ENCODE data around the gene POLDIP3.

Gene POLDIP3

DNA sequence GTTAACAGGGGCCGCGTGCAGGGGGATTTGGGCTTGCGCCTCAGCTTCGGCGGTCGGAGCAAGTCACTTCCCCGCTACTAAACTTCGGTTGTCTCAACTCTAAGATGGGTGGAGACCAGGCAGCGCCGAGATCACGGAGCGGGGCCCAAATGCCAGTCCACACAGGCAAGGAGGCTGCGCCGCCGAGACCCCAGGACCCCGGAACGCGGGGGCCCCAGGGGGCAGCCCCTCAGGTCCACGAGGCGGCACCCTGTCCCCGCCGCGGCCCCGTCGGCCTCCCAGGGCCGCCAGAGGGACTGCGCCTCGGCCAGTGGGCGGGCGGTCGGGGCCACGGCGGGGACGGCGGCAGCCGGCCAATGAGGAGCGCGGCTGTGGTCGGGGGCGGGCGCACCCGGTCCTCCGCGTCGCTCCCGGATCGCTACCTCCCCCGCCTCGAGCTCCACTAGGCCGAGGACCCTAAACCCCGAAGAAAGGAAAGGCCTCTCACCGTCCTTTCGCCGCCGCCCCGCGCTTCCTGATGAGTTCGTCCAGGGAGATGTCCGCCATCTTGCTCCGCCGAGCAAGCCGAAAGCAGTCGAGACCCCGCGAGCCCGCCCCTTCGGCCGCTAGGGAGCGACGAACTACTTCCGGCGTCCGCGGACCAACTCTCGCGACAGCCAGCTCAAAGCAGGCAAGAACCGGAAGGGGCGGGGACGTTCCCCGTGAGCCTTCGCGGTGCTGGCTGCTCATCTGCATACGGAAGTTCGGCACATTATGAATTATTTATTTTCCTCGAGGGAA lies at the start of gene POLDIP3 (continued):
- no peak for TF ChIP-seq OSR2 (tag by site-specific recombination; IDR thresholded peaks at IDR 0.05)
- no peak for TF ChIP-seq ZNF830 (tag by site-specific recombination; IDR thresholded peaks at IDR 0.05; ENCODE audit: low read depth)
- TF ChIP-seq ZNF114 (tag by site-specific recombination; IDR thresholded peaks at IDR 0.05) = no peak
- TF ChIP-seq ATF2 (tag by site-specific recombination; IDR thresholded peaks at IDR 0.05; ENCODE audit: low read depth) = no peak
- no peak for TF ChIP-seq MEIS1 (CRISPR knock-in tag; IDR thresholded peaks at IDR 0.05; ENCODE audit: borderline replicate concordance)
- peak; percentile 30; the same call in 1 of the 2 replicates for TF ChIP-seq ZNF610 (tag by site-specific recombination; IDR thresholded peaks at IDR 0.05; ENCODE audit: borderline replicate concordance)
- peak; percentile 58; the same call in 1 of the 2 replicates for TF ChIP-seq ZBTB48 (tag by site-specific recombination; IDR thresholded peaks at IDR 0.05)
- TF ChIP-seq ZNF510 (tag by site-specific recombination; IDR thresholded peaks at IDR 0.05; ENCODE audit: insufficient replicate concordance) = no peak
- no peak for TF ChIP-seq ZBTB10 (tag by site-specific recombination; IDR thresholded peaks at IDR 0.05)
- TF ChIP-seq PRDM1 (tag by site-specific recombination; IDR thresholded peaks at IDR 0.05) = 0 out of 2 replicates have a peak, but pooled peaks have one; percentile 35
- no peak for TF ChIP-seq ZNF16 (tag by site-specific recombination; IDR thresholded peaks at IDR 0.05; ENCODE audit: low read depth)
- TF ChIP-seq, protein P1, sequence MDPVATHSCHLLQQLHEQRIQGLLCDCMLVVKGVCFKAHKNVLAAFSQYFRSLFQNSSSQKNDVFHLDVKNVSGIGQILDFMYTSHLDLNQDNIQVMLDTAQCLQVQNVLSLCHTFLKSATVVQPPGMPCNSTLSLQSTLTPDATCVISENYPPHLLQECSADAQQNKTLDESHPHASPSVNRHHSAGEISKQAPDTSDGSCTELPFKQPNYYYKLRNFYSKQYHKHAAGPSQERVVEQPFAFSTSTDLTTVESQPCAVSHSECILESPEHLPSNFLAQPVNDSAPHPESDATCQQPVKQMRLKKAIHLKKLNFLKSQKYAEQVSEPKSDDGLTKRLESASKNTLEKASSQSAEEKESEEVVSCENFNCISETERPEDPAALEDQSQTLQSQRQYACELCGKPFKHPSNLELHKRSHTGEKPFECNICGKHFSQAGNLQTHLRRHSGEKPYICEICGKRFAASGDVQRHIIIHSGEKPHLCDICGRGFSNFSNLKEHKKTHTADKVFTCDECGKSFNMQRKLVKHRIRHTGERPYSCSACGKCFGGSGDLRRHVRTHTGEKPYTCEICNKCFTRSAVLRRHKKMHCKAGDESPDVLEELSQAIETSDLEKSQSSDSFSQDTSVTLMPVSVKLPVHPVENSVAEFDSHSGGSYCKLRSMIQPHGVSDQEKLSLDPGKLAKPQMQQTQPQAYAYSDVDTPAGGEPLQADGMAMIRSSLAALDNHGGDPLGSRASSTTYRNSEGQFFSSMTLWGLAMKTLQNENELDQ (tag by site-specific recombination; IDR thresholded peaks at IDR 0.05; ENCODE audit: low read depth) = no peak
- TF ChIP-seq ZNF366 (tag by site-specific recombination; conservative IDR thresholded peaks at IDR 0.05) = no peak
- TF ChIP-seq ZNF354C (tag by site-specific recombination; IDR thresholded peaks at IDR 0.05; ENCODE audit: borderline replicate concordance, low read depth) = no peak
- no peak for TF ChIP-seq ZNF645 (tag by site-specific recombination; IDR thresholded peaks at IDR 0.05)
- no peak for TF ChIP-seq SCRT2 (tag by site-specific recombination; IDR thresholded peaks at IDR 0.05)
- TF ChIP-seq, protein P2, sequence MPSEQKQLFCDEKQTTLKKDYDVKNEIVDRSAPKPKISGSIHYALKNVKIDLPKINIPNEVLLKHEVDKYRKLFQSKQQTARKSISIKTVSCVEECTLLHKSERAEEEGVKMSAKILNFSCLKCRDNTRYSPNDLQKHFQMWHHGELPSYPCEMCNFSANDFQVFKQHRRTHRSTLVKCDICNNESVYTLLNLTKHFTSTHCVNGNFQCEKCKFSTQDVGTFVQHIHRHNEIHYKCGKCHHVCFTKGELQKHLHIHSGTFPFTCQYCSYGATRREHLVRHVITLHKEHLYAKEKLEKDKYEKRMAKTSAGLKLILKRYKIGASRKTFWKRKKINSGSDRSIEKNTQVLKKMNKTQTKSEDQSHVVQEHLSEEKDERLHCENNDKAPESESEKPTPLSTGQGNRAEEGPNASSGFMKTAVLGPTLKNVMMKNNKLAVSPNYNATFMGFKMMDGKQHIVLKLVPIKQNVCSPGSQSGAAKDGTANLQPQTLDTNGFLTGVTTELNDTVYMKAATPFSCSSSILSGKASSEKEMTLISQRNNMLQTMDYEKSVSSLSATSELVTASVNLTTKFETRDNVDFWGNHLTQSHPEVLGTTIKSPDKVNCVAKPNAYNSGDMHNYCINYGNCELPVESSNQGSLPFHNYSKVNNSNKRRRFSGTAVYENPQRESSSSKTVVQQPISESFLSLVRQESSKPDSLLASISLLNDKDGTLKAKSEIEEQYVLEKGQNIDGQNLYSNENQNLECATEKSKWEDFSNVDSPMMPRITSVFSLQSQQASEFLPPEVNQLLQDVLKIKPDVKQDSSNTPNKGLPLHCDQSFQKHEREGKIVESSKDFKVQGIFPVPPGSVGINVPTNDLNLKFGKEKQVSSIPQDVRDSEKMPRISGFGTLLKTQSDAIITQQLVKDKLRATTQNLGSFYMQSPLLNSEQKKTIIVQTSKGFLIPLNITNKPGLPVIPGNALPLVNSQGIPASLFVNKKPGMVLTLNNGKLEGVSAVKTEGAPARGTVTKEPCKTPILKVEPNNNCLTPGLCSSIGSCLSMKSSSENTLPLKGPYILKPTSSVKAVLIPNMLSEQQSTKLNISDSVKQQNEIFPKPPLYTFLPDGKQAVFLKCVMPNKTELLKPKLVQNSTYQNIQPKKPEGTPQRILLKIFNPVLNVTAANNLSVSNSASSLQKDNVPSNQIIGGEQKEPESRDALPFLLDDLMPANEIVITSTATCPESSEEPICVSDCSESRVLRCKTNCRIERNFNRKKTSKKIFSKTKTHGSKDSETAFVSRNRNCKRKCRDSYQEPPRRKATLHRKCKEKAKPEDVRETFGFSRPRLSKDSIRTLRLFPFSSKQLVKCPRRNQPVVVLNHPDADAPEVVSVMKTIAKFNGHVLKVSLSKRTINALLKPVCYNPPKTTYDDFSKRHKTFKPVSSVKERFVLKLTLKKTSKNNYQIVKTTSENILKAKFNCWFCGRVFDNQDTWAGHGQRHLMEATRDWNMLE (tag by site-specific recombination; conservative IDR thresholded peaks at IDR 0.05; ENCODE audit: low read depth) = peak; percentile 75
- no peak for TF ChIP-seq ZEB2 (tag by site-specific recombination; IDR thresholded peaks at IDR 0.05)
- TF ChIP-seq WT1 (tag by site-specific recombination; IDR thresholded peaks at IDR 0.05) = no peak
- no peak for TF ChIP-seq ZNF184 (tag by site-specific recombination; IDR thresholded peaks at IDR 0.05)
- TF ChIP-seq ZNF664 (tag by site-specific recombination; IDR thresholded peaks at IDR 0.05) = no peak
- no peak for TF ChIP-seq ZNF146 (tag by site-specific recombination; IDR thresholded peaks at IDR 0.05)
- peak; percentile 94 for TF ChIP-seq KLF16 (tag by site-specific recombination; IDR thresholded peaks at IDR 0.05)
- TF ChIP-seq ZNF561 (tag by site-specific recombination; IDR thresholded peaks at IDR 0.05; ENCODE audit: borderline replicate concordance) = peak; percentile 51; the same call in 1 of the 2 replicates
- no peak for TF ChIP-seq ZNF544 (tag by site-specific recombination; IDR thresholded peaks at IDR 0.05)
- no peak for TF ChIP-seq ZNF837 (tag by site-specific recombination; IDR thresholded peaks at IDR 0.05)

All from HEK293 (cell line).